CD14-positive monocyte (primary cell): Measurements from ENCODE around the gene FAM47E. TPM values are rescaled to one million over a fixed set of nuclear protein-coding genes. Genes with fewer than 3 reads are reported as not detected.

Source experiments
- DNase-seq, 3 donors: peaks; one replicate each; pipeline ENCODE4 v3.0.0-alpha.2; 2011 to 2022
- H2AFZ ChIP-seq: 2 replicates; pipeline ENCODE4 v1.6.0; 2012; ENCODE audit warnings: mild to moderate bottlenecking, low read depth, low read length, inconsistent platforms; ENCODE audit not compliant: insufficient read depth, poor library complexity, severe bottlenecking
- H3K27ac ChIP-seq, 2 donors: 1 replicate in 1 of 2; 2 replicates in 1 of 2; pipeline ENCODE4 v1.5.1; 2012 to 2013; ENCODE audit warnings: low read length in 2 of 2, control low read depth in 1 of 2, inconsistent platforms in 1 of 2, low read depth in 1 of 2, mild to moderate bottlenecking in 1 of 2
- H3K27me3 ChIP-seq, 2 donors: one replicate each; pipeline versions ENCODE4 v1.6.0 to v1.6.1; 2011 to 2013; ENCODE audit warnings: low read length in 2 of 2; ENCODE audit not compliant: control insufficient read depth in 2 of 2, insufficient read depth in 2 of 2
- H3K36me3 ChIP-seq, 2 donors: replicated peaks in 1 of 2; 1 replicate in 1 of 2; 2 replicates in 1 of 2; pipeline versions ENCODE4 v1.5.1 to v1.6.1; 2012 to 2013; ENCODE audit warnings: low read length in 2 of 2, control low read depth in 1 of 2, inconsistent platforms in 1 of 2, mild to moderate bottlenecking in 1 of 2; ENCODE audit not compliant: insufficient read depth in 2 of 2, control insufficient read depth in 1 of 2
- H3K4me1 ChIP-seq, 2 donors: 1 replicate in 1 of 2; 2 replicates in 1 of 2; pipeline versions ENCODE4 v1.5.1 to v1.6.1; 2012 to 2013; ENCODE audit warnings: low read length in 2 of 2, control low read depth in 1 of 2, inconsistent platforms in 1 of 2, mild to moderate bottlenecking in 1 of 2, moderate library complexity in 1 of 2; ENCODE audit not compliant: insufficient read depth in 2 of 2, control insufficient read depth in 1 of 2
- H3K4me2 ChIP-seq: replicated peaks from 2 replicates; pipeline ENCODE3; 2012; ENCODE audit warnings: low read length, moderate library complexity, mild to moderate bottlenecking; ENCODE audit not compliant: poor library complexity, severe bottlenecking; ENCODE audit errors: extremely low read depth
- H3K4me3 ChIP-seq, 3 experiments: fragments of 200-600 bp in 1 of 3; sonication (generic) in 1 of 3; replicated peaks in 1 of 3; 1 replicate in 2 of 3; 2 replicates in 1 of 3; pipeline ENCODE4 v1.5.1; 2011 to 2013; ENCODE audit warnings: low read length in 3 of 3, mild to moderate bottlenecking in 3 of 3, control low read depth in 2 of 3, low read depth in 2 of 3, inconsistent platforms in 1 of 3, moderate library complexity in 1 of 3
- H3K79me2 ChIP-seq: 2 replicates; pipeline ENCODE4 v1.6.0; 2012; ENCODE audit warnings: mild to moderate bottlenecking, control low read depth, inconsistent platforms, low read length, moderate library complexity; ENCODE audit not compliant: insufficient read depth
- H3K9ac ChIP-seq: 2 replicates; pipeline ENCODE4 v1.6.0; 2017; ENCODE audit warnings: low read length, mild to moderate bottlenecking; ENCODE audit not compliant: insufficient read depth, poor library complexity, severe bottlenecking
- H3K9me3 ChIP-seq, 2 donors: replicated peaks in 1 of 2; 1 replicate in 1 of 2; 2 replicates in 1 of 2; pipeline versions ENCODE4 v1.5.1 to v1.6.1; 2012 to 2013; ENCODE audit warnings: low read length in 2 of 2, control low read depth in 1 of 2; ENCODE audit not compliant: control insufficient read depth in 1 of 2, insufficient read depth in 1 of 2
- H4K20me1 ChIP-seq: 2 replicates; pipeline ENCODE4 v1.6.0; 2012; ENCODE audit warnings: mild to moderate bottlenecking, low read length, control low read depth, moderate library complexity; ENCODE audit not compliant: insufficient read depth
- H3K27ac Mint-ChIP-seq, 7 donors: one replicate each; pipeline ENCODE4 v1.8.0; 2020; ENCODE audit warnings: mild to moderate bottlenecking in 7 of 7, mixed read lengths in 7 of 7, moderate library complexity in 6 of 7, inconsistent platforms in 2 of 7
- H3K27me3 Mint-ChIP-seq, 3 donors: one replicate each; pipeline ENCODE4 v1.8.0; 2021 to 2022; ENCODE audit warnings: low read depth in 3 of 3, mild to moderate bottlenecking in 3 of 3, mixed read lengths in 3 of 3, moderate library complexity in 3 of 3, inconsistent platforms in 1 of 3
- H3K36me3 Mint-ChIP-seq, 2 donors: one replicate each; pipeline ENCODE4 v1.8.0; 2020; ENCODE audit warnings: mixed read lengths in 2 of 2, inconsistent platforms in 1 of 2, mild to moderate bottlenecking in 1 of 2
- H3K4me1 Mint-ChIP-seq: one replicate; pipeline ENCODE4 v1.8.0; 2020; ENCODE audit warnings: mild to moderate bottlenecking, mixed read lengths
- H3K4me3 Mint-ChIP-seq, 2 donors: one replicate each; pipeline ENCODE4 v1.8.0; 2020; ENCODE audit warnings: mild to moderate bottlenecking in 2 of 2, mixed read lengths in 2 of 2, moderate library complexity in 1 of 2
- H3K9me3 Mint-ChIP-seq, 7 donors: one replicate each; pipeline ENCODE4 v1.8.0; 2020 to 2022; ENCODE audit warnings: mixed read lengths in 7 of 7, mild to moderate bottlenecking in 6 of 7, moderate library complexity in 6 of 7, inconsistent platforms in 2 of 7
- CTCF ChIP-seq: fragments of 200-600 bp; IDR thresholded peaks from one replicate; pipeline ENCODE4 v1.8.0; 2022; ENCODE audit warnings: antibody characterized with exemption, mild to moderate bottlenecking
- WGBS: methylation state at CpG from one replicate; pipeline ENCODE4 v1.1.5; 2013; ENCODE audit warnings: missing lambda C conversion rate; ENCODE audit not compliant: insufficient coverage; 5-methylcytosine and 5-hydroxymethylcytosine counted together
- intact Hi-C, 2 donors: fragments of 100-400 bp; cut with micrococcal nuclease; formaldehyde crosslinking; loops; one replicate each; pipeline versions ENCODE4 v1.15.0 to v1.15.1; 2023
- polyA plus RNA-seq, 3 donors: library from polyadenylated mRNA; depleted of rRNA in 1 of 3; unstranded in 2 of 3; stranded (reverse) in 1 of 3; fragments of 300-500 nt in 2 of 3; fragments of >200 nt in 1 of 3; fragmentation: Illumina TruSeq in 2 of 3; gene quantifications; 1 replicate in 2 of 3; 2 replicates in 1 of 3; pipeline ENCODE4 v1.2.3, GENCODE V29; 2012 to 2021

The FAM47E gene
- polyA plus RNA-seq, 3 donors: 0.31 TPM; not detected in 2

DNA sequence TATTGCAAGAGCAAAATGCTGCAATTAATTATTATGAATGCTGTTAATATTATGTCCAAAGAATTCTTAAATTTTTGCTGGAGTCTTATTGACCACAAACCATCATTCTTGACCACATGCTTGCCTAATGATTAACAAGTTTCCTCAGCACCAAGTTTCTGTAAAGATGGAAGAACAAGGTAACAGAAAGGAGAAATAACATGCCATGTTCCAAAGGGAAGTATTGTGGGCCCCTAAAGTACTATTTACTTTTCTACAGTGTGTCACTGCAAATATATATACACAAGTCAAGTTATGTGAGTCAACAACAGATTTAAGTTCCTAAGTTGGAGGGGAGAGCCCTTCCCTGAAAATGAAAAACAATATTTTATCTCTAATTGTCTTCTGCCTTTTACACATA, 20.6 kb downstream of the FAM47E start:
- Mint-ChIP-seq H3K36me3 (no peaks in the 10 kb centered on the region), H3K9me3 (no peaks in the 10 kb centered on the region), H3K4me1 (peaks cover 15% of the 10 kb centered on the region), H3K27ac (no peak overlapping the region), H3K27me3 (no peaks in the 10 kb centered on the region), H3K4me3 (no peak overlapping the region)
- Histone ChIP-seq H3K36me3 (no peaks in the 10 kb centered on the region), H3K27ac (no peak overlapping the region), H3K4me3 (no peak overlapping the region), H2AFZ (no peak overlapping the region), H3K9me3 (no peaks in the 10 kb centered on the region), H3K4me2 (no peak overlapping the region), H3K79me2 (no peaks in the 10 kb centered on the region), H3K27me3 (no peaks in the 10 kb centered on the region), H3K4me1 (peaks cover 0 to 3% of the 10 kb centered on the region in 2 donors), H3K9ac (no peak overlapping the region), H4K20me1 (no peaks in the 10 kb centered on the region)
- no peak for TF ChIP-seq CTCF
- intact Hi-C loops: no loop called here
- no peak for DNase-seq

- intact Hi-C loops: no loop called here
- no CpG with 5 or more reads among the region's 1 CpG for WGBS
- no peak overlapping the region for H3K4me3 Mint-ChIP-seq
Observed at GRCh38 chr4:76272582-76272981, 21.1 kb downstream of the FAM47E start.

More at GRCh38 chr4:76272582-76272981, 21.1 kb downstream of the FAM47E start:
- Histone ChIP-seq H3K9ac (no peak overlapping the region), H4K20me1 (no peaks in the 10 kb centered on the region), H3K79me2 (no peaks in the 10 kb centered on the region), H3K36me3 (no peaks in the 10 kb centered on the region), H3K4me1 (peaks cover 0 to 3% of the 10 kb centered on the region in 2 donors), H3K9me3 (no peaks in the 10 kb centered on the region), H3K4me3 (no peak overlapping the region), H3K27ac (no peak overlapping the region), H3K4me2 (no peak overlapping the region), H3K27me3 (no peaks in the 10 kb centered on the region), H2AFZ (no peak overlapping the region)
- peaks cover 15% of the 10 kb centered on the region for H3K4me1 Mint-ChIP-seq
- no peak for TF ChIP-seq CTCF
- H3K36me3 Mint-ChIP-seq: no peaks in the 10 kb centered on the region
- H3K9me3 Mint-ChIP-seq: no peaks in the 10 kb centered on the region
- no peaks in the 10 kb centered on the region for H3K27me3 Mint-ChIP-seq
- no peak overlapping the region for H3K27ac Mint-ChIP-seq
- DNase-seq: no peak
